HG02885 (cell line): ENCODE results near the gene CXCL1.

ENCODE experiments used
- ATAC-seq: cut with Tn5 transposase; IDR thresholded peaks from one replicate; pipeline ENCODE4 v1.9.1; 2021; ENCODE audit warnings: mild to moderate bottlenecking; ENCODE audit not compliant: unreplicated experiment, poor library complexity

Gene CXCL1

GRCh38 chr4:73908965-73909364 is 39.8 kb downstream of the CXCL1 start:
- no peak for ATAC-seq

- no peak for ATAC-seq
These were observed 42.6 kb downstream of the CXCL1 start for GRCh38 chr4:73911746-73912145.

- ATAC-seq: no peak
These were observed 43.0 kb downstream of the CXCL1 start for GRCh38 chr4:73912191-73912590.

- no peak for ATAC-seq
These were observed 44.9 kb downstream of the CXCL1 start for GRCh38 chr4:73914071-73914470.

GRCh38 chr4:73916172-73916925 is 47.2 kb downstream of the CXCL1 start:
- no peak for ATAC-seq

GRCh38 chr4:73917081-73917501 is 47.9 kb downstream of the CXCL1 start:
- no peak for ATAC-seq

- ATAC-seq: no peak
These were observed 48.9 kb downstream of the CXCL1 start for GRCh38 chr4:73918058-73918457.

- no peak for ATAC-seq
These were observed 50.5 kb downstream of the CXCL1 start for GRCh38 chr4:73919691-73920090.
